ENCODE results near the gene SESN1. TPM values are rescaled to one million over a fixed set of nuclear protein-coding genes. Genes with fewer than 3 reads are reported as not detected.

The SESN1 gene
- polyA plus RNA-seq, 2 of the 4 experiments (the other 2 are of a cell fraction), result 7.9 to 13.9 TPM

GRCh38 chr6:109130065-109130464 lies 35.4 kb upstream of the SESN1 start:
- Histone ChIP-seq H3K4me1 (no peaks in the 10 kb centered on the region), H3K27ac (no peak overlapping the region), H3K4me3 (no peak overlapping the region), H3K4me2 (no peak overlapping the region), H3K9me3 (no peaks in the 10 kb centered on the region)
- no peak for DNase-seq (ENCODE audit: low read depth in 1 of 2, low spot score in 1 of 2)
- WGBS (ENCODE audit: missing lambda C conversion rate), result 81% methylated on average over 3 of the region's 3 CpGs
- CTCF ChIA-PET, result no interaction called here
- FAIRE-seq, result no peak
- TF ChIP-seq CBX2 (IDR thresholded peaks at IDR 0.05; ENCODE audit: borderline replicate concordance, low read depth) (no peak), FOXS1 (CRISPR knock-in tag; IDR thresholded peaks at IDR 0.05) (no peak), CHD4 (IDR thresholded peaks at IDR 0.05; ENCODE audit: borderline replicate concordance) (no peak), ZFP36 (IDR thresholded peaks at IDR 0.05; ENCODE audit: borderline replicate concordance, partially characterized antibody) (no peak), BHLHE40 (IDR thresholded peaks at IDR 0.05; ENCODE audit: low read depth, low read length) (no peak), FOSB (CRISPR knock-in tag; IDR thresholded peaks at IDR 0.05) (no peak), RFX5 (IDR thresholded peaks at IDR 0.05) (no peak), USF2 (IDR thresholded peaks at IDR 0.05) (no peak), RARB (CRISPR knock-in tag; IDR thresholded peaks at IDR 0.05) (no peak), ESRRA (IDR thresholded peaks at IDR 0.05; ENCODE audit: borderline replicate concordance, low read length) (no peak), EP300 (IDR thresholded peaks at IDR 0.05) (no peak), CEBPB (IDR thresholded peaks at IDR 0.05) (no peak), TP53 (CRISPR knock-in tag; IDR thresholded peaks at IDR 0.05) (no peak), HOXA7 (CRISPR knock-in tag; IDR thresholded peaks at IDR 0.05) (no peak)
- TF ChIP-seq, protein P1, sequence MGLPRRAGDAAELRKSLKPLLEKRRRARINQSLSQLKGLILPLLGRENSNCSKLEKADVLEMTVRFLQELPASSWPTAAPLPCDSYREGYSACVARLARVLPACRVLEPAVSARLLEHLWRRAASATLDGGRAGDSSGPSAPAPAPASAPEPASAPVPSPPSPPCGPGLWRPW (IDR thresholded peaks at IDR 0.05), result no peak
- TF ChIP-seq, protein P2, sequence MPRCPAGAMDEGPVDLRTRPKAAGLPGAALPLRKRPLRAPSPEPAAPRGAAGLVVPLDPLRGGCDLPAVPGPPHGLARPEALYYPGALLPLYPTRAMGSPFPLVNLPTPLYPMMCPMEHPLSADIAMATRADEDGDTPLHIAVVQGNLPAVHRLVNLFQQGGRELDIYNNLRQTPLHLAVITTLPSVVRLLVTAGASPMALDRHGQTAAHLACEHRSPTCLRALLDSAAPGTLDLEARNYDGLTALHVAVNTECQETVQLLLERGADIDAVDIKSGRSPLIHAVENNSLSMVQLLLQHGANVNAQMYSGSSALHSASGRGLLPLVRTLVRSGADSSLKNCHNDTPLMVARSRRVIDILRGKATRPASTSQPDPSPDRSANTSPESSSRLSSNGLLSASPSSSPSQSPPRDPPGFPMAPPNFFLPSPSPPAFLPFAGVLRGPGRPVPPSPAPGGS (IDR thresholded peaks at IDR 0.05), result no peak
- ATAC-seq, result no peak
- POLR2A ChIA-PET, result no interaction called here

DNA sequence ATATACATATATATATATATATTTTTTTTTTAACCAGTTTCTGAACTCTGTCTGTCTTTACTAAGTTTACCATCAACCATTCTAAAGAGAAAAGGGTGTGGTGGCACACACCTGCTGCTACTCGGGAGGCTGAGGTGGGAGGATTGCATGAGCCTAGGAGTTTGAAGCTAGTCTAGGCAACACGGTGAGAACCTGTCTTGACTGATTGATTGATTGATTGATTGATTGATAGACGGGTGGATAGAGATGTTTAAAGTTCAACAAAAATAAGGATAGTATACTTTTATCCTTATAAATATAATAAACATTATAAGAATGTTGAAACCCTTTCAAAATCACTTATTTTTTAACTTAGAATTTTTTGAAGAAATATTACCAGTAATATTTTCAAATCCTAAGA lies 30.9 kb upstream of the SESN1 start:
- Histone ChIP-seq H3K9me3 (no peaks in the 10 kb centered on the region), H3K4me2 (no peak overlapping the region), H3K4me1 (peaks cover 13% of the 10 kb centered on the region; the same call in 2 of the 3 replicates), H3K4me3 (no peak overlapping the region), H3K27ac (no peak overlapping the region)
- CTCF ChIA-PET, result no interaction called here
- TF ChIP-seq EHMT2 (IDR thresholded peaks at IDR 0.05; ENCODE audit: low read depth) (no peak), FOSL2 (IDR thresholded peaks at IDR 0.05) (no peak), FOSL2 (CRISPR knock-in tag; IDR thresholded peaks at IDR 0.05) (no peak), JUNB (IDR thresholded peaks at IDR 0.05) (no peak), SMC3 (IDR thresholded peaks at IDR 0.05) (no peak), CTCF (IDR thresholded peaks at IDR 0.05) (no peak), RAD21 (conservative IDR thresholded peaks at IDR 0.05 in 1 of 2, IDR thresholded peaks at IDR 0.05 in 1 of 2) (no peak), POLR2A (IDR thresholded peaks at IDR 0.05; ENCODE audit: low read length) (no peak), USF2 (IDR thresholded peaks at IDR 0.05) (no peak), ESRRA (IDR thresholded peaks at IDR 0.05; ENCODE audit: borderline replicate concordance, low read length) (no peak), RNF2 (IDR thresholded peaks at IDR 0.05; ENCODE audit: borderline replicate concordance, low read depth) (no peak), HEYL (CRISPR knock-in tag; IDR thresholded peaks at IDR 0.05) (no peak), MAZ (IDR thresholded peaks at IDR 0.05; ENCODE audit: borderline replicate concordance, low read depth, low read length) (no peak), HOXB13 (CRISPR knock-in tag; IDR thresholded peaks at IDR 0.05; ENCODE audit: low read depth) (no peak), HDAC2 (IDR thresholded peaks at IDR 0.05) (no peak), FOSB (CRISPR knock-in tag; IDR thresholded peaks at IDR 0.05) (no peak)
- TF ChIP-seq, protein P3, sequence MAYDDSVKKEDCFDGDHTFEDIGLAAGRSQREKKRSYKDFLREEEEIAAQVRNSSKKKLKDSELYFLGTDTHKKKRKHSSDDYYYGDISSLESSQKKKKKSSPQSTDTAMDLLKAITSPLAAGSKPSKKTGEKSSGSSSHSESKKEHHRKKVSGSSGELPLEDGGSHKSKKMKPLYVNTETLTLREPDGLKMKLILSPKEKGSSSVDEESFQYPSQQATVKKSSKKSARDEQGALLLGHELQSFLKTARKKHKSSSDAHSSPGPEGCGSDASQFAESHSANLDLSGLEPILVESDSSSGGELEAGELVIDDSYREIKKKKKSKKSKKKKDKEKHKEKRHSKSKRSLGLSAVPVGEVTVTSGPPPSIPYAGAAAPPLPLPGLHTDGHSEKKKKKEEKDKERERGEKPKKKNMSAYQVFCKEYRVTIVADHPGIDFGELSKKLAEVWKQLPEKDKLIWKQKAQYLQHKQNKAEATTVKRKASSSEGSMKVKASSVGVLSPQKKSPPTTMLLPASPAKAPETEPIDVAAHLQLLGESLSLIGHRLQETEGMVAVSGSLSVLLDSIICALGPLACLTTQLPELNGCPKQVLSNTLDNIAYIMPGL (CRISPR knock-in tag; IDR thresholded peaks at IDR 0.05; ENCODE audit: borderline replicate concordance), result no peak
- POLR2A ChIA-PET, result no interaction called here
- no peak for FAIRE-seq
- 77% methylated on average over 3 of the region's 3 CpGs for WGBS (ENCODE audit: missing lambda C conversion rate)
- DNase-seq (ENCODE audit: low read depth in 1 of 2, low spot score in 1 of 2), result no peak
- no peak for ATAC-seq
